ENCODE data around the gene PLAAT5.
"Not testable (repeated sequence)": the region's sequence is repeated elsewhere in the genome, so short reads cannot be mapped to it uniquely, and the experiment has no call there.

Gene PLAAT5

DNA sequence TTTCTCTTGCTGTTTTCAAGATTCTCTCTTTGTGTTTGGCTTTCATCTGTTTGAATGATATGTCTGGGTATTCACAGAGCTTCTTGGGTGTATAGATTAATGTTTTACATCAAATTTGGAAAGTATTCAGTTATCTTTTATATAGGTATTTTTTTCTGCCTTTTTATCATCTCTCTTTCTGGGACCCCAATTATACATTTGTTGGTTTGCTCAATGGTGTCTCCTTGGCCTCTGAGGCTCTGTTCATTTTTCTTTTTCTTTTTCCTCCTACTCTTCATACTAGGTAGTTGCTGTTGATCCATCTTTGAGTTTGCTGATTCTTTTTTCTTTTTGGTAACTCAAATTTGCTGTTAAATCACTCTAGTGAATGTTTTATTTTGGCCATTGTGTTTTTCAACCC lies 14.3 kb downstream of the PLAAT5 start:
- no peak for DNase-seq

DNA sequence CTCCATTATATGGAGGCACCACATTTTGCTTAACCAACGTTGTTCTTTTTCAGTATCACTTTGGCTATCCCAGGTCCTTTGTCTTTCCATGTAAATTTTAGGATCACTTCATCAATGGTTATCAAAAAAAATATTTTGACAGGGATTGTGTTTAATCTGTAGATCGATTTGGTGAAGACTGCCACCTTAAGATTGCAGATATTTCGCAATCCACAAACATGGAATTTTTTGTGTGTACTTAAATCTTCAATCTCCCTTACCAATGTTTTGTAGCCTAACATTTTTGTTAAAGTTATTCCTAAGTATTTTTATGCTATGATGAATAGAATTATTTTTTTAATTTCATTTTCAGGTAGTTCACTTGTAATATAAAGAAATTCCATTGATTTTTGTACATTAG lies 18.6 kb downstream of the PLAAT5 start:
- no peak for DNase-seq

DNA sequence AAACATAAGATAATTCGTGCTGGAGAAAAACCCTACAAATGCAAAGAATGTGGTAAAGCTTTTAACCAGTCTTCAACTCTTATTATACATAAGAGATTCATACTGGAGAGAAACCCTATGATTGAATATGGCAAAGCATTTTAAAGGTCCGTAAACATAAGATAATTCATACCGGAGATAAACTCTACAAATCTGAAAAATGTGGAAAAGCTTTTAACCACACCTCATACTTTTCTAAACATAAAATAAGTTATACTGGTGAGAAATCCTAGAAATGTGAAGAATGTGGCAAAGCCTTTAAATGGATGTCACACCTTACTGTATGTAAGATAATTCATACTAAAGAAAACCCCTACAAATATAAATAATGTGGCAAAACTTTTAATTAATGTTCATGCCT lies 20.7 kb downstream of the PLAAT5 start:
- DNase-seq: no peak

DNA sequence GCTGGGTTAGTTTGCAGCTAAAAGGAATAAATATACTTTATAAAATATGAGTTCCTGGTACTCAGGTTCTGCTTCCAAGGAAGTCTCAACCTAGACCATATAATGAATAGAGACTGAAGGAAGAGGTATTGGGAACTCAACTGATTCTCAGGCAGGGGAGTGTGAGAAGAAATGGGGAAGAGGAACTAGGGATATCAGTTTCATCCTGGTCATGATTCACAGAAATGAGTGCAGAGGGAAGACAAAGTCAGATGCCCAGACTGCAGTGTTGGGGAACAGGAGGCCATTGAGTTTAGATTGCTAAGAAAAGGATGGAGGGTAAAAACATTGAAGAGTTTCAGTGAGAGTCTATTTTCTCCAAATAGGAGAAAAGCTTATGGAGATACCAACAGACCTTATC lies 28.8 kb downstream of the PLAAT5 start:
- no peak for DNase-seq

DNA sequence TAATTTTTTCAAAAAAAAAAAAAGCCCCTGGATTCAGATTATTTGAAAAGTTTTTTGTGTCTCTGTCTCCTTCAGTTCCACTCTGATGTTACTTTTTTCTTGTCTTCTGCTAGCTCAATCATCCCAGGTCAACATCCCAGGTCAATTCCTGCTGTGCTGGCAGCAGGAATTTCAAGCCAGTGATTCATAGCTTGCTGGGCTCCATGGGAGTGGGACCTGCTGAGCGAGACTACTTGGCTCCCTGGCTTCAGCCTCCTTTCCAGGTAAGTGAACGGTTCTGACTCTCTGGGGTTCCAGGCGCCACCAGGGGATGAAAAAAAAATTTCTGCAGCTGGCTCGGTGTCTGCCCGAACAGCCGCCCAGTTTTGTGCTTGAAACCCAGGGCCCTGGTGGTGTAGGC lies 31.4 kb downstream of the PLAAT5 start:
- DNase-seq: no peak

DNA sequence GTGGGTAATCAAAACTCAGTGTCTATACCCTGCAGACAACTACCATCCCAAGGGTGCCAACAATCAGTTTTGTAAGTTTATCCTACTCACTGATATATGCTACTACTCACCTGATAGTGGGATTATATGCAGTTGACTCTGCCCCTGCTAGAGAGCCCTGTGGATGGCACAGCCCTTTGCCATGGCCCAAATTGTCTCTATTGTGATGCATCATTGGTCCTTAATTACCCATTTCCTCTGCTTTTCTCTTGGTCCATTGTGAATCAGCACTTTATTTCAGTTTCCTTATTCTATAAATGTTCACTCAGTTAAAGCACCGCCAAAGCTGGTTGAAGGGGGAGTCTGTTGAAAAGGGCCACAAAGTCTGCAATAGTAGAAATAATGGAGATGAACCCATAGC lies 42.3 kb downstream of the PLAAT5 start:
- DNase-seq: no peak

DNA sequence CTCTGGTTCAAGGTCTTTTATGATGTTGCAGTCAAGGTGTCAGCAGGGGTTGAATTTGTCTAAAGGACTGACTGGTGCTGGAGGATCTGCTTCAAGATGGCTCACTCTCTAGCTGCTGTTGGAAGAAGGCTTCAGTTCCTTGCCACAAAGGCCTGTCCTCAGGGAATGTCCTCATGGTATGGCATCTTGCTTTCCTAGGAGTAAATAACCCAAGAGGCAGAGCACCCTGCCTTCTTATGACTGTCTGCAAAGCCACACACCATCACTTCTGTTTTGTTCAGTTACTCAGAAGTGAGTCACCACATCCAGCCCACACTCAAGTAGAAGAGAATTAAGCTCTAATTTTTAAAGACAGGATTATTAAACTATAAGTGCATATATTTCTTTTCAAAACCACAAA lies 45.2 kb downstream of the PLAAT5 start:
- DNase-seq: no peak

DNA sequence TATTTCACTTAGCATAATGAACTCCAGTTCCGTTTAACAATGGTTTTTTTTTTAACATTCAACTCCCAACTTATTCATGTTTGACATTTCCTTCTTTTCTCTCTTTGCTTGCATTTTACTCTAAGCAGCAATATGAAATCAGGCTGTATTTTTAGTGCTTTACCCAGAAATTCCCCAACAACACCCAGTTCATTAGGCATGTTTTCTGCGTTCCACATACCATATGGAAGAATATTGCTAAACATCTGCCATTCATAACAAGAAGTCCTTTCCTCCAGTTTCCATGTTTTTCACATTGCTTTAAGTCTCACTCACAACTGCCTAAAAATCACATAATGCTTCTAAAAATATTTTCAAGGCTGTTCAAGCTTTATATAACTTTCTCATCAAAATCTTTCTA lies 45.8 kb downstream of the PLAAT5 start:
- no peak for DNase-seq

DNA sequence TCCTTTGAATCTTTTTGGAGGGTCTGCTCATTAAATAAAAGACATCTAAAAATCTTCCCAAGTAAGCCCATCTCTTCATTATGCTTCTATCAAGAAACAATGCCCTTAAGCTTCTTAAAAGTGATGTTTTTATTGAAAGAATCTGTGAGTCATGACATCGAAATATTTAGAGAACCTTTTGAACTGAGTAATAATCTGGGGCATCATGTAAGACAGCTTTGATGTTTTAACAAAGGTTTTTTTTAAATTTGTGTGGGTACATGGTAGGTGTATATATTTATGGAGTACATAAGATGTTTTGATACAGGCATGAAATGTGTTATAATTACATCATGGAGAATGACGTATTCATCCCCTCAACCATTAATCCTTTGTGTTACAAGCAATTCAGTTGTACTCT lies 46.8 kb downstream of the PLAAT5 start:
- no peak for DNase-seq

DNA sequence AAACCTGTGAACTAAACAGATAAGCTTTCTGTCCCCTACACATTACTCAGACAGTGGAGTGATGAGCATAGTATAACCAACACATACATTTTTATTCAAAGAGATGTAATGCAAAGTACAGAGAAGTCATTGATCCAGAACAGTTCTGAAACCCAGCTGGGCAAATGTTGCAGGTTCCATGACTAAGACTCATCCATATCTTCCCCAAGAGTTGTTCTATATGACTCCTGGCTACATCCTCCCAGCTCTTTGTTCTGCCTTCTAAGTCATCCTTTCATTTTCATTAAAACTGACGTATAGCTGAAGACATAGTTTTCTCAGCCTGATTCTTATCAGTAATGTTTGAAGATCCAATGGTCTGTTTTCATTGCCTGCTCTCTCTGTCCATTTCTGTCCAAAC lies 47.3 kb downstream of the PLAAT5 start:
- DNase-seq: no peak

DNA sequence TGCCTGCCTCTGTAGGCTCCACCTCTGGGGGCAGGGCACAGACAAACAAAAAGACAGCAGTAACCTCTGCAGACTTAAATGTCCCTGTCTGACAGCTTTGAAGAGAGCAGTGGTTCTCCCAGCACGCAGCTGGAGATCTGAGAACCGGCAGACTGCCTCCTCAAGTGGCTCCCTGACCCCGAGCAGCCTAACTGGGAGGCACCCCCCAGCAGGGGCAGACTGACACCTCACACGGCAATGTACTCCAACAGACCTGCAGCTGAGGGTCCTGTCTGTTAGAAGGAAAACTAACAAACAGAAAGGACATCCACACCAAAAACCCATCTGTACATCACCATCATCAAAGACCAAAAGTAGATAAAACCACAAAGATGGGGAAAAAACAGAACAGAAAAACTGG lies 55.1 kb downstream of the PLAAT5 start:
- DNase-seq: not testable (repeated sequence)

DNA sequence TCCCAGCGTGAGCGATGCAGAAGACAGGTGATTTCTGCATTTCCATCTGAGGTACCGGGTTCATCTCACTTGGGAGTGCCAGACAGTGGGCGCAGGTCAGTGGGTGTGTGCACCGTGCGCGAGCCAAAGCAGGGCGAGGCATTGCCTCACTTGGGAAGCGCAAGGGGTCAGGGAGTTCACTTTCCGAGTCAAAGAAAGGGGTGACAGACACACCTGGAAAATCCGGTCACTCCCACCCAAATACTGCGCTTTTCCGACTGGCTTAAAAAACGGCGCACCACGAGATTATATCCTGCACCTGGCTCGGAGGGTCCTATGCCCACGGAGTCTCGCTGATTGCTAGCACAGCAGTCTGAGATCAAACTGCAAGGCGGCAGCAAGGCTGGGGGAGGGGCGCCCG lies 55.6 kb downstream of the PLAAT5 start:
- DNase-seq: not testable (repeated sequence)

DNA sequence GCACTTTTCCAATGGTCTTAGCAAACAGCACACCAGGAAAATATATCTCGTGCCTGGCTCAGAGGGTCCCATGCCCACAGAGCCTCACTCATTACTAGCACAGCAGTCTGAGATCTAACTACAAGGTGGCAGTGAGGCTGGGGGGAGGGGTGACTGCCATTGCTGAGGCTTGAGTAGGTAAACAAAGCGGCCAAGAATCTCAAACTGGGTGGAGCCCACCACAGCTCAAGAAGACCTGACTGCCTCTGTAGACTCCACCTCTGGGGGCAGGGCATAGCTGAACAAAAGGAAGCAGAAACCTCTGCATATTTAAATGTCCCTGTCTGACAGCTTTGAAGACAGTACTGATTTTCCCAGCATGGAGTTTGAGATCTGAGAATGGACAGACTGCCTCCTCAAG lies 60.2 kb downstream of the PLAAT5 start:
- not testable (repeated sequence) for DNase-seq

DNA sequence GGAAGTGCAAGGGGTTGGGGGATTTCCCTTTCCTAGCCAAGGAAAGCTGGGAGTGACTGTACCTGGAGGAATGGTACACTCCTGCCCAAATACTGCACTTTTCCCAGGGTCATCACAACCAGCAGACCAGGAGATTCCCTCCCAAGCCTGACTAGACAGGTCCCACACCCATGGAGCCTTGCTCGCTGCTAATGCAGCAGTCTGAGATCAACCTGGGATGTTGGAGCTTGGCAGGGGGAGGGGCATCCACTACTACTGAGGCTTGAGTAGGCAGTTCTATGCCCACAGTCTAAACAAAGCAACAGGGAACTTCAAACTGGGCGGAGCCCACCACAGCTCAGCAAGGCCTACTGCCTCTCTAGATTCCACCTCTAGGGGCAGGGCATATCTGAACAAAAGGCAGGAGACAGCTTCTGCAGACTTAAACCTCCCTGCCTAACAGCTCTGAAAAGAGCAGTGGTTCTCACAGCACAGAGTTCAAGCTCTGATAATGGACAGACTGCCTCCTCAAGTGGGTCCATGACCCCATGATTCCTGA lies 62.9 kb downstream of the PLAAT5 start:
- no peak for DNase-seq

DNA sequence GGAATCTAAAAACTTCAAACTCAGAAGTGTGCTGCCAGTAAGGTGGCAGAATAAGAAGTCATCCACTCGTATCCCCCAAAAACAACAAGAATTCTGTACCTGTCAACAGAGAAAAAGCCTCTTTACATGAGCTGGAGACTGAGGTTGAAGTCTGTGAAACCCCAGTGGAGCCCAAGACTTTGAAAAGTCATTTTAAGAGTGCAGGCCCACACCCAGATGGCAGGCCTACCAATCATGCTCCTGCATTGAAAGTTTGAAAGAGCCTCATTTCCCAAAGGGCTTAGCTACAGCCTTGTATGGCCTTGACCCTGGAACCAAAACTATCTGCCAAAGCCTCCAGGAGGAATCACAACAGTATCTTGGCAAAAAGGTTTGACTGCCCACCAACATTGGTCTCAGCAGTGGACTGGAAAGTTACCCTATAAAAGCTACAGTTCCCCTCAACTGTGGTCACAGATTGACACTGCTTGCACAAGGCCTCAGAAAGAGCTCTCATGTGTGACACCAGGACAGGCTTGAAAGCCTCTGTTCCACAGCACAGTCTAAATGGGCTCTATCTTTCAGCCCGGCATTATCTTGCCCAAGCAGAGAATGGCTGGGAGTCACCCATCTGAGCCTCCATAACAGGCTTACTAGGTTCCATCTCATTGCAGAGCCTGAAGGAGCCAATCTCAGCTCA lies 73.7 kb downstream of the PLAAT5 start:
- DNase-seq: no peak
